SH-SY5Y (cell line): ENCODE measurements around the gene TSEN34.

Experiments used
- GATA2 ChIP-seq: IDR thresholded peaks from 2 replicates; pipeline ENCODE4 v1.6.1; 2011; ENCODE audit warnings: mild to moderate bottlenecking, low read depth, low read length
- GATA3 ChIP-seq: IDR thresholded peaks from 2 replicates; pipeline ENCODE4 v1.6.1; 2011; ENCODE audit warnings: low read depth, mild to moderate bottlenecking, low read length, moderate library complexity

DNA sequence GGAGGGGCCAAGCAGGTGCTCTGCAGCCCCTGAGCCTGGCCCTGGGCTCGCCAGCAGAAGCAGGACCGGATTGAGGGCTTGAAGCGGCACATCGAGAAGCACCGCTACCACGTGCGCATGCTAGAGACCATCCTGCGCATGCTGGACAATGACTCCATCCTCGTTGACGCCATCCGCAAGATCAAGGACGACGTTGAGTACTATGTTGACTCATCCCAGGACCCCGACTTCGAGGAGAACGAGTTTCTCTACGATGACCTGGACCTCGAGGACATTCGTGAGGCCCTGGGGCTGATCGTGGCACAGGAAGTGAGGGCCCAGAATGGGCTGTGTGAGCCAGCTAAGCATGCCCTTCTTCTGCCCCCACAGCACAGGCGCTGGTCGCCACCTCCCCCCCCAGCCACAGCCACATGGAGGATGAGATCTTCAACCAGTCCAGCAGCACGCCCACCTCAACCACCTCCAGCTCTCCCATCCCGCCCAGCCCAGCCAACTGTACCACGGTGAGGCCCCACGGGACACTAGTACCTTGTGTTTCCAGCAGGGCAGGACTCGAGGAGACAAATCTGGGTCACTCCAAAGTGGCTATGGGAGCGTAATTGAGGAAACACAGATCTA lies 45.5 kb upstream of the TSEN34 start:
- TF ChIP-seq GATA3 (no peak), GATA2 (no peak)
